Activated CD4-positive, alpha-beta T cell treated with anti-CD3 and anti-CD28 coated beads, Interleukin-2, Interleukin-6, amounts not matched to agents 100 ng/mL and 50 ng/mL, durations not matched to agents 16 hours and 8 hours (primary cell): Measurements from ENCODE around the gene CERS4.
"Not testable (repeated sequence)": the region's sequence is repeated elsewhere in the genome, so short reads cannot be mapped to it uniquely, and the experiment has no call there.

ENCODE experiments used
- DNase-seq: peaks from one replicate; pipeline ENCODE4 v3.0.0-alpha.2; 2020

The CERS4 gene

DNA sequence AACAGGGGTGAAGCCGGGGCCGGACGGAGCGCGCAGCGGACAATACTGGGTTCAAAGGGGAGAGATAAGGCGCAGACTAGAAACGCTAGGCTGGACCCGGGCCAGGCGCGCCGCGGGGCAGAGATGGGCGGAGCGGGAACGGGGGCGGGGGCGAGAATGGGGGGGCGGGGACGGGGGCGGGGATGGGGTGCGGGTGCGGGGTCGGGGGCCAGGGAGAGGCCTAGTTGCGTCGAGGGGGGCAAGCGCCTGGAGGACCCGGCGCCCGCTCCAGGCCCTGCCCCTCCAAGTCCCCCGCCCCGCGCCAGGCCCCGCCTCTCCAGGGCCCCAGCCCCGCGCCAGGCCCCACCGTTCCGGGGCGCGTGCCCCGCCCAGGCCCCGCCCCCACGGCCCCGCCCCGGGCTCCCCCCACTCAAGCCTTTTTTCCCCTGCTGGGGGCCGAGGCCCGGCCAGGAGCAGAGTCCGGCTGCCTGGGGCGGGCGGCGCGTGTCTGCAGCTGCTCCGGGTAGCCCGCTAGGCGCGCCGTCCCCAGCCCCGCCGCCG is at the start of gene CERS4:
CERS4 (plus strand) TSS at position 449 of the 540 bp plus-strand sequence. CDS start 41,707 bp downstream, outside the sequence.
- DNase-seq, result peak; percentile 79

DNA sequence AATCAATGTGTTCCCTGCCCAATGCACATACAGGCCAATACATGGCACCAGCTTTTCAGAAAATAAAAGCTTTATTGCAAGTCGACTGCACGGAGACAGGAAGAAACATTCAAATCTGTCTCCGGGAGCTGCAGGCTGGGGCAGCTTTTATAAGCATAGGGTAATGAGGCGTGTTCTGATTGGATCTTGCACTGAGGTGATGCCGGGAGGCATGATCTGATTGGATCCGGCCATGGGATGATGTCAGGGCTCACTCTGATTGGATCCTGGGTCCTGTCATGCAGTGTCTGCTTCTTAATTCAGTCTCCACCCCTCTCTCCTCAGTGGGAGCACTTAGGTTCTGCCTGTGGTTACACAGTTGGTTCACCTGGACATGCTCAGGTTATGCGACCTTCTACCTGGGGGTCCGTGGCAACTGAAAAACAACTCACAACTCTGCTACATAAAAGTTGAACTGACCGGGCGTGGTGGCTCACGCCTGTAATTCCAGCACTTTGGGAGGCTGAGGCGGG is 48.0 kb upstream of the CERS4 start:
- DNase-seq, result peak; percentile 42

GRCh38 chr19:8163759-8164158 is 45.4 kb upstream of the CERS4 start:
- no peak for DNase-seq

GRCh38 chr19:8167985-8168384 is 41.2 kb upstream of the CERS4 start:
- DNase-seq, result no peak

DNA sequence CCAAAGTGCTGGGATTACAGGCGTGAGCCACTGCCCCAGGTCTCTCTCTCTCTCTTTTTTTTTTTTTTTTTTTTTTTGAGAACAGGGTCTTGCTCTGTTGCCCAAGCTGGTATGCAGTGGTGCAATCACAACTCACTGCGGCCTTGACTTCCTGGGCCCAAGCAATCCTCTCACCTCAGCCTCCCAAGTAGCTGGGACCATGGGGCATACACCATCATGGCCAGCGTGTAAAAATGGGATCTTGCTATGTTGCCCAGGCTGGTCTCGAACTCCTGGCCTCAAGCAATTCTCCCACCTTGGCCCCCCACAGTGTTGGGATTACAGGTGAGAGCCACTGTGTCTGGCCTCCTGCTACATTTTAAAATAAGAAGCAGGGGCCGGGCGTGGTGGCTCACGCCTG is 40.6 kb upstream of the CERS4 start:
- no peak for DNase-seq

GRCh38 chr19:8174706-8175105 is 34.5 kb upstream of the CERS4 start:
- DNase-seq, result no peak

- DNase-seq, result no peak
Observed at GRCh38 chr19:8180018-8180417, 29.2 kb upstream of the CERS4 start.

DNA sequence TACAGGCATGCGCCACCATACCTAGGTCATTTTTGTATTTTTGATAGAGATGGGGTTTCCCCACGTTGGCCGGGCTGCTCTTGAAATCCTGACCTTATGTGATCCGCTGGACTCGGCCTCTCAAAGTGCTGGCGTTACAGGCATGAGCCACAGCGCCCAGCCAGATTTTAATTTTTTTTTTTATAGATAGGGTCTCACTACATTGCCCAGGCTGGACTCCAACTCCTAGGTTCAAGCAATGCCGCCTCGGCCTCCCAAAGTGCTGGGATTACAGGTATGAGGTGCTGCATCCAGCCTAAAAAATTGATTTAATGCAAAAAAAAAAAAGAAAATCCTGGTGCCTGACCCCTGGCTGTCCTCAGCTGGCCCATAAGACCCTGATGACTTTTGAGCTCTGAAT is 24.9 kb upstream of the CERS4 start:
- DNase-seq, result no peak

DNA sequence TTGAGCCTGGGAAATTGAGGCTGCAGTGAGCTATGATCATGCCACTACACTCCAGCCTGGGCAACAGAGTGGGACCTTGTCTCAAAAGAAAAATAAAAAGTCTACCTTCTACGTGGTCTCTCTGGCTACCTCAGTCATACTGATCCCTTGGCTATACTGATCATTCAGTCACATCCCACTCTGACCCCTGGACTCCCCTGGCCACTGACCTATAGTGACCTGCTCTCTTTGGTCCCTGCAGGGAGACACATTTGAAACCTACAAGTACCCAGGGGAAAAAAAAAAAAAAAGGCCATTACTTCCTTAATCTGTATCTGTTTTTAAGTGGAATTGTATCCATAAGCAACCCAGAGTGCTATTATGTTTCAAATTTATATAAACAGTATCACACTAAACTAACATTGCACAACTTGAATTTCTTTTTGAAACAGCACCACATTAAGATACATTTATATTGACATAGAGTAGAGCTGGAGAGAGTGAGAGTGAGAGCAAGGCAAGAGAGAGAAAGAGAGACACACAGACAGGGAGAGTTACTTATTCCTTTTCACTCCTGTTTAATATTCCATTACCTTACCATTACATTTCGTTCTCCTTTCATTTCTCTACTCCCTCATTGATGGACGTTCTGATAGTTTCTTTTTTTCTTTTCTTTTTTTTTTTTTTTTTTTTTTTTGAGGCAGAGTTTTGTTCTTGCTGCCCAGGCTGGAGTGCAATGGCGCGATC is 23.7 kb upstream of the CERS4 start:
- DNase-seq, result no peak

DNA sequence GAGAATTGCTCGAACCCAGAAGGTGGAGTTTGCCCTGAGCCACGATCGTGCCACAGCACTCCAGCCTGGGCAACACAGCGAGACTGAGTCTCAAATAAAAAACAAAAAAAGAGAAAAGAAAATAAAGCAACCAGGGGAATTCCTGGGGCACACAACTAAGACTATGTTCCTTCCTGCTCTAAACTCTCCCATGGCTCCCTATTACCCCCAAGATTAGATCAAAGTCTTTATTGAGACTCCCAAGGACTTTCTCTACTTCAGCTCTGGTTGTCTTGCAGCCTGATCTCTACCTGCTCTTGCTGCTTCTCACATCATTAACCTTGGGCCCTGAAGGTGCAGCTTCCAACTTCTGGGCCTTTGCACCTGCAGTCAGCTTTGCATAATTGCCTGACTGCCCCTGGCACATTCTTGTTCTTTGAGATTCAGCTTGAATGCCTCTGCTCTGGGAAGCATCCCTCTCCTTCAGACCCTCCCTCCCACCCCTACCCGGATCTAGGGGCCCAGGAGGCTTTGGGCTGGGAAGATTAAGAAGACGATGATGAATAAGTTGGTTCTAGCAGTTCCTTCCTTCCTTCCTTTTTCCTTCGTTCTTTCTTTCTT is 16.8 kb upstream of the CERS4 start:
- DNase-seq, result no peak

DNA sequence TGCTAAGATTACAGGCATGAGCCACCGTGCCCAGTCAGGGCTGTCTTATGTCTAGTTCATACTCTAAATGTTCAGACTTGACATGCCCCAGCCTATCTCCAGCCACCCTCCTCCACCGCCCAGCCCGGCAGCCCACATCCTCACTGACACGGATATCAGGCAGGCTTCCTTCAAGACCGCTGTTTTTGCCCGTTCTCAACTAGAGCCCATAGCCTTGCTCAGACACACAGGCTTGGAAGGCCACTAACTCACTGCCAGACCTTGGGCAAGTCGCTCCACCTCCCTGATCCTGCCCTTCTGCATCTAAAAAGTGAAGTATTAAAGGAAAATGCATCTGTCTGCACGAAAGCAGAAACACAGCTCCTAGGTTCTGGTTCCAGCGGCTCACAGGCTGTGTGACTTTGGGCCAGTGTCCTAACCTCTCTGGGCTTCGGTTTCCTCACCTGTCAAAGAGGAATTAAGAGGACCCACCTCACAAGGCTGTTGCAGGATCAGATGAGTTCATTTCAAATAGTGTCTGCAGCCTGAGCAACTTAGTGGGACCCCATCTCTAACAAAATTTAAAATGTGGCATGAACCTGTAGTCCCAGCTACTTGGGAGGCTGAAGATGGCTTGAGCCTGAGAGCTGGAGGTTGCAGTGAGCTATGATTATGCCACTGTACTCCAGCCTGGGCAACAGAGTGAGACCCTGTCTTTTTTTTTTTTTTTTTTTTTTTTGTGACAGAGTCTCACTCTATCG is 14.5 kb upstream of the CERS4 start:
- peak; percentile 59 for DNase-seq

- no peak for DNase-seq
Observed at GRCh38 chr19:8196271-8196927, 12.8 kb upstream of the CERS4 start.

- not testable (repeated sequence) for DNase-seq
Observed at GRCh38 chr19:8203288-8204120, 5.7 kb upstream of the CERS4 start.

- no peak for DNase-seq
Observed at GRCh38 chr19:8204961-8205360, 4.2 kb upstream of the CERS4 start.

- DNase-seq, result no peak
Observed at GRCh38 chr19:8206147-8207087, 2.8 kb upstream of the CERS4 start.

DNA sequence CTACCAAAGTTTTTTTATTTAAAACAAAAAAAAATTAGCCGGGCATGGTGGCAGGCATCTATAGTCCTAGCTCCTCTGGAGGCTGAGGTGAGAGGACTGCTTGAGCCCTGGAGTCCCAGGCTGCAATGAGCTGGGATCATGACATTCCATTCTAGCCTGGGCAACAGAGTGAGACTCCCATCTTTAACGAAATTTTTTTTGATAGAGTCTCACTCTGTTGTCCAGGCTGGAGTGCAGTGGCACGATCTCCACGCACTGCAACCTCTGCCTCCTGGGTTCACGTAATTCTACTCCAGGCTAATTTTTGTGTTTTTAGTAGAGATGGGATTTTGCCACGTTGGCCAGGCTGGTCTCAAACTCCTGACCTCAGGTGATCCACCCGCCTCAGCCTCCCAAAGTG is 1.8 kb upstream of the CERS4 start:
- not testable (repeated sequence) for DNase-seq

GRCh38 chr19:8208119-8208921 is 850 bp upstream of the CERS4 start:
- no peak for DNase-seq

DNA sequence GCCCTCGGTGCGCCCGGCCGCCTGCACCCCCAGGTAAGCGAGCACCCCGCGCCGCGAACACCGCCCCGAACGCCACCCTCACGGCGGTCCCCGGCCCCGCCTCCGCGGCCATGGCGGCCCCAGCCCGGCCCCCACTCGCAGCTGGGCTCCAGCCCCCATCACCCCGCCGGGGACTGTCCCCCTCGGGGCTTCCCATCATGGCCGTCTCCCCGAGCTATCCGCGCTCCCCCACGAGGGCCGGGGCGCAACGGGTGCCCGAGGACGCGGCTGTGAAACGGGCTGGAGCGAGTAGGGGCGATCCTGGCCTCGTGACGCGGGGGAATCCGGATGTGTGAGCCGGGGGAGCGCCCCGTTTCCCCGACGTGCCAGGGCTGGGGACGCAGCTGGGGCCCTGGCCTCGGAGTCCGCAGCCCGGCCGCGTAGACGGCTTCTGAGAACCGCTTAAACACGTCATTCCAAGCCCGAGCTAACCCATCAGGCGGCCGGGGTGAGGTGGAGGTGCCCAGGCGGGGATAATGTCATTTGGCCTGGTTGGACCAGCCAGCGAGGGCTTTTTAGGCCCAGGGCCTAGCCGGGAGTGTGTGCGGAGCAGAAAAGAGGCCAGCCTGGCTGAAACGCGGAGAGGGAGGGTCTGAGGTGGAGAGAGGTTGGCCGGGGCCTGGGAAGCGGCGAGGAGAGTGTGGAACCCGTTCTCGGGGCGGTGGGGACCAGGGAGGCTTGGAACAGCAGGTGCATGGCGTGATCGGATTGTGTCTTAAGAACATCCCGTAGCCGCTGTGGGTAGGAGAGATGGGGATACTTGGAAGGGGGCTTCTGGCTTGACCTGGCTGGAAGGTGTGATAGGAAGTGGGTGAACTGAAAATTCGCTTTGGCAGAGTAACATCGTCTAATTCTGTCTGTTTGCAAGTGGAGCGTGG is 550 bp downstream of the CERS4 start:
- DNase-seq, result peak; percentile 74
